ENCODE results near the gene RIC8B.

Gene RIC8B

DNA sequence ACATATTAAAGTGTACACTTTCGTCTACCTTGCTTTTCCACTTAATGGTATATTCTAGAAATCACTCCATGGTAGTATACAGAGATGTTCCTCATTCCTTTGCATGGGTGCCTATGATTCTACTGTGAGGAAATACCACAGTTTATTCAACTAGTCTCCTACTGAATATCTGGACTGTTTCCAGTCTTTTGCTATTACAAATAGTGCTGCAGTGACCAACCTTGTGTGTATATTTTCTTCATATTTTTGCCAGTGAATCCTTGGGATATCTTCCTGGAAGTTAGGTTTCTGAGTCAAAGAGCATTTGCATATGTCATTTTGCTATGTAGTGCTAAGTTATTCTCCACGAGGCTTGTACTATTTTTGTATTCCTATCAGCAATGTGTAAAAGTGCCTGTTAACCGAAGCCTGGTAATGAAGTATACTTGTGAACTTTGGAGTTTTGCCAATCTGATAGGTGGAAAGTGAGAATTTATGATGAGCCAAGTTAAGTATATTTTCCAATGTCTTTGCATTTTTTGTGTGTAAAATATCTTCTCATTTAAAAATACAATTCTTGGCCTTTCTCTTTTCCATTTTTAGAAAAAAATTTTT is 149.9 kb downstream of the RIC8B start:
- DNase-seq = no peak
- intact Hi-C loops (cut with DNase I) = loop anchor here (10.0 kb wide), 1 partner anchor 690 kb away; no protein-coding TSS in a partner anchor

DNA sequence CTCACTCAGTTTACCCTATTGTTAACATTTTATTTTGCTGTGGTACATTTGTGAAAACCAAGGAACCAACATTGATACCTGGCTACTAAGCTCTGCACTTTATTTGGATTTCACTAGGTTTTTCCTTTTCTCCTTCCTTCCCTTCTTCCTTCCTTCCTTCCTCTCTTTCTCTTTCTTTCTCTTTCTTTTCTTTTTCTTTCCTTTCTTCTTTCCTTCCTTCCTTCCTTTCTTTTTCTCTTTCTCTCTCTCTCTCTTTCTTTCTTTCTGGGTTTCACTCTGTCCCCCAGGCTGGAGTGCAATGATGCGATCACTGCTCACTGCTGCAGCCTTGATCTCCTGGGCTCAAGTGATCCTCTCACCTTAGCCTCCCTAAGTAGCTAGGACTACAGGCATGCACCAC is 152.2 kb downstream of the RIC8B start:
- no peak for DNase-seq
- intact Hi-C loops (cut with DNase I) = loop anchor here (10.0 kb wide), 1 partner anchor 692 kb away; no protein-coding TSS in a partner anchor

GRCh38 chr12:106934277-106934676 is 159.8 kb downstream of the RIC8B start:
- intact Hi-C loops (cut with DNase I) = no loop called here

More at GRCh38 chr12:106934277-106934676, 159.8 kb downstream of the RIC8B start:
- no peak for DNase-seq
